Fibroblast of lung (primary cell): Measurements from ENCODE around the gene AOC1.

ENCODE experiments used
- EZH2 ChIP-seq: IDR thresholded peaks from 2 replicates; pipeline ENCODE4 v1.5.1; 2012; ENCODE audit warnings: low read length, control low read depth, mild to moderate bottlenecking; ENCODE audit errors: missing control alignments
- TF ChIP-seq, protein P1 (sequence below), 2 donors: IDR thresholded peaks in 1 of 2; conservative IDR thresholded peaks in 1 of 2; 1 replicate in 1 of 2; 2 replicates in 1 of 2; pipeline ENCODE4 v1.5.1; 2011 to 2012; ENCODE audit warnings: low read length in 2 of 2, control low read depth in 1 of 2, inconsistent platforms in 1 of 2, low read depth in 1 of 2, mild to moderate bottlenecking in 1 of 2

- TF ChIP-seq, protein P1, sequence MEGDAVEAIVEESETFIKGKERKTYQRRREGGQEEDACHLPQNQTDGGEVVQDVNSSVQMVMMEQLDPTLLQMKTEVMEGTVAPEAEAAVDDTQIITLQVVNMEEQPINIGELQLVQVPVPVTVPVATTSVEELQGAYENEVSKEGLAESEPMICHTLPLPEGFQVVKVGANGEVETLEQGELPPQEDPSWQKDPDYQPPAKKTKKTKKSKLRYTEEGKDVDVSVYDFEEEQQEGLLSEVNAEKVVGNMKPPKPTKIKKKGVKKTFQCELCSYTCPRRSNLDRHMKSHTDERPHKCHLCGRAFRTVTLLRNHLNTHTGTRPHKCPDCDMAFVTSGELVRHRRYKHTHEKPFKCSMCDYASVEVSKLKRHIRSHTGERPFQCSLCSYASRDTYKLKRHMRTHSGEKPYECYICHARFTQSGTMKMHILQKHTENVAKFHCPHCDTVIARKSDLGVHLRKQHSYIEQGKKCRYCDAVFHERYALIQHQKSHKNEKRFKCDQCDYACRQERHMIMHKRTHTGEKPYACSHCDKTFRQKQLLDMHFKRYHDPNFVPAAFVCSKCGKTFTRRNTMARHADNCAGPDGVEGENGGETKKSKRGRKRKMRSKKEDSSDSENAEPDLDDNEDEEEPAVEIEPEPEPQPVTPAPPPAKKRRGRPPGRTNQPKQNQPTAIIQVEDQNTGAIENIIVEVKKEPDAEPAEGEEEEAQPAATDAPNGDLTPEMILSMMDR (conservative IDR thresholded peaks at IDR 0.05 in 1 of 2, IDR thresholded peaks at IDR 0.05 in 1 of 2; ENCODE audit: low read depth in 1 of 2, low read length in 2 of 2): no peak
- TF ChIP-seq EZH2: no peak
Measured at GRCh38 chr7:150831851-150832250, 20.5 kb upstream of the AOC1 start.
